MCF 10A (cell line): ENCODE data around the gene MELTF. TPM values are rescaled to one million over a fixed set of nuclear protein-coding genes. Genes with fewer than 3 reads are reported as not detected.

ENCODE experiments used
- BruUV-seq: library from RNA; stranded (reverse); fragments of 400-500 nt; replicated peaks from 2 replicates; lab custom pipeline; 2021; lab: Mats Ljungman, UMichigan
- CTCF ChIA-PET: fragments of 300-600 bp; sonication (Branson Sonifier 250); formaldehyde crosslinking; extraction: SDS; loops from one replicate; lab custom pipeline; 2021; ENCODE audit warnings: antibody characterized with exemption, inconsistent platforms; lab: Yijun Ruan, JAX
- POLR2A ChIA-PET: fragments of 300-600, 350-650 bp; sonication (Branson Sonifier 250); formaldehyde crosslinking; extraction: SDS; loops from one replicate; lab custom pipeline; 2020; ENCODE audit warnings: antibody characterized with exemption, inconsistent platforms; lab: Yijun Ruan, JAX
- DNase-seq: peaks from one replicate; pipeline ENCODE4 v3.0.0-alpha.2; 2018; ENCODE audit not compliant: unreplicated experiment
- H3K27ac Mint-ChIP-seq: one replicate; pipeline ENCODE4 v1.8.0; 2022; ENCODE audit warnings: mild to moderate bottlenecking, low read depth, mixed read lengths; ENCODE audit not compliant: unreplicated experiment
- H3K27me3 Mint-ChIP-seq: one replicate; pipeline ENCODE4 v1.8.0; 2022; ENCODE audit warnings: mixed read lengths; ENCODE audit not compliant: insufficient read depth, unreplicated experiment
- H3K36me3 Mint-ChIP-seq: one replicate; pipeline ENCODE4 v1.8.0; 2022; ENCODE audit warnings: mild to moderate bottlenecking, moderate library complexity, mixed read lengths; ENCODE audit not compliant: insufficient read depth, unreplicated experiment
- H3K4me1 Mint-ChIP-seq: one replicate; pipeline ENCODE4 v1.8.0; 2022; ENCODE audit warnings: mixed read lengths; ENCODE audit not compliant: insufficient read depth, unreplicated experiment
- H3K4me3 Mint-ChIP-seq: one replicate; pipeline ENCODE4 v1.8.0; 2022; ENCODE audit warnings: mild to moderate bottlenecking, moderate library complexity, mixed read lengths; ENCODE audit not compliant: unreplicated experiment
- H3K9me3 Mint-ChIP-seq: one replicate; pipeline ENCODE4 v1.8.0; 2022; ENCODE audit warnings: mixed read lengths; ENCODE audit not compliant: unreplicated experiment
- intact Hi-C: fragments of 100-400 bp; cut with micrococcal nuclease; formaldehyde crosslinking; loops from 2 replicates; pipeline ENCODE4 v1.14.1; 2022
- total RNA-seq: library from RNA; stranded (reverse); gene quantifications from 2 replicates; pipeline ENCODE4 v1.2.3, GENCODE V29; 2022
- TF ChIP-seq, protein P1 (sequence below): fragments of 200-600 bp; IDR thresholded peaks from one replicate; pipeline ENCODE4 v1.8.0; 2022; ENCODE audit warnings: antibody characterized with exemption, mild to moderate bottlenecking; ENCODE audit not compliant: unreplicated experiment

MELTF gene
- total RNA-seq, 1 experiment from 2014 or later = 9.1 TPM

DNA sequence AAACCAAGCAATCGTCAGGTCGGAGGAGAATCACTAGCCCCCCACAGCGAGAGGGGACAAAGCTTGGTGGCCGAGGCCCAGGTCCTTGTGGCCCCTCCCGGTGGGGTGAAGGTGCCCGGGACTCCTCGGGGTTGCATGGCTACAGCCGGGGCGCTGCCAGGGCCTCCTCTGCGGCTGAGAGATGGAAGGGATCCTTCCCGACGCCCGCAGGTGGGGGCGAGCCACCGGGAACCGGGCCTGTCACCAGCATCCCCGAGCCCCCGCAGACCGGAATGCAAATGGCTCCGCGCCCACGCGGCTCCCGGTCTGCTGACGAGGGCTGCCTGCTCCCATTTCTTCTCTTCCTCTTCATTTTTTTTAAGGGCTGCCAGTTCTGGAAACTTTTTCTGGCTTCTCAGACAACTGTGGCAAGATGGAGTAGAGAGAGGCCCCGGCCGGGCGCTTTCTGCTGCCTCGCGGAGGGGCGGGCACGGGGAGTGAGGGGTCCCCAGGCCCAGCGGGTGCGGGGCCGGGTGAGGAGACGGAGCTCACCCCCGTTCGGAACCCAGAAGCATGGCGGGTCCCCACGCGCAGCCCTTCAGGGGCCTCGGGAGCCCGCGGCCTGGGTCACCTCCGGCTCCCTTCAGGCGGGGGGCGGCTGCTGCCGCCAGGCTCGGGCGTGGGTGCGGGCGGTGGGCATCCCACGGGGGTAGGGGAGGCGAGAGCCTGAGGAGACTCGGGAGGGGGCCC, 27.5 kb downstream of the MELTF start:
- no peaks in the 10 kb centered on the region for H3K36me3 Mint-ChIP-seq
- no peaks in the 10 kb centered on the region for H3K27me3 Mint-ChIP-seq
- POLR2A ChIA-PET = interaction anchor here (1.7 kb wide), 1 partner anchor 60 kb away, joined by 6 read pairs; the partner anchor contains the start of gene NCBP2
- CTCF ChIA-PET = interaction anchor here (0.6 to 3.1 kb wide), 12 partner anchors 9 to 308 kb away, joined by 3 to 21 read pairs (median 4); partner anchors contain the start of gene MELTF
- H3K27ac Mint-ChIP-seq = no peak overlapping the region
- intact Hi-C loops = loop anchor here (1.0 to 10.0 kb wide), 3 partner anchors 27 to 513 kb away; partner anchors contain the start of gene MELTF
- H3K9me3 Mint-ChIP-seq = no peaks in the 10 kb centered on the region
- no peak for DNase-seq
- BruUV-seq = TSS peak; percentile 31
- TF ChIP-seq, protein P1, sequence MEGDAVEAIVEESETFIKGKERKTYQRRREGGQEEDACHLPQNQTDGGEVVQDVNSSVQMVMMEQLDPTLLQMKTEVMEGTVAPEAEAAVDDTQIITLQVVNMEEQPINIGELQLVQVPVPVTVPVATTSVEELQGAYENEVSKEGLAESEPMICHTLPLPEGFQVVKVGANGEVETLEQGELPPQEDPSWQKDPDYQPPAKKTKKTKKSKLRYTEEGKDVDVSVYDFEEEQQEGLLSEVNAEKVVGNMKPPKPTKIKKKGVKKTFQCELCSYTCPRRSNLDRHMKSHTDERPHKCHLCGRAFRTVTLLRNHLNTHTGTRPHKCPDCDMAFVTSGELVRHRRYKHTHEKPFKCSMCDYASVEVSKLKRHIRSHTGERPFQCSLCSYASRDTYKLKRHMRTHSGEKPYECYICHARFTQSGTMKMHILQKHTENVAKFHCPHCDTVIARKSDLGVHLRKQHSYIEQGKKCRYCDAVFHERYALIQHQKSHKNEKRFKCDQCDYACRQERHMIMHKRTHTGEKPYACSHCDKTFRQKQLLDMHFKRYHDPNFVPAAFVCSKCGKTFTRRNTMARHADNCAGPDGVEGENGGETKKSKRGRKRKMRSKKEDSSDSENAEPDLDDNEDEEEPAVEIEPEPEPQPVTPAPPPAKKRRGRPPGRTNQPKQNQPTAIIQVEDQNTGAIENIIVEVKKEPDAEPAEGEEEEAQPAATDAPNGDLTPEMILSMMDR = no peak
- peak overlapping the region; percentile 53 for H3K4me3 Mint-ChIP-seq
- peaks cover 10% of the 10 kb centered on the region for H3K4me1 Mint-ChIP-seq

GRCh38 chr3:197001106-197001971, 28.3 kb downstream of the MELTF start:
- Mint-ChIP-seq H3K27me3 (no peaks in the 10 kb centered on the region), H3K36me3 (no peaks in the 10 kb centered on the region), H3K27ac (no peak overlapping the region), H3K4me1 (peaks cover 16% of the 10 kb centered on the region), H3K9me3 (no peaks in the 10 kb centered on the region), H3K4me3 (peak overlapping the region; percentile 53)
- no TSS peak for BruUV-seq
- intact Hi-C loops = loop anchor here (10.0 kb wide), 1 partner anchor 513 kb away; no protein-coding TSS in a partner anchor
- TF ChIP-seq, protein P1 = no peak
- POLR2A ChIA-PET = no interaction called here
- no peak for DNase-seq
- CTCF ChIA-PET = interaction anchor here (0.6 to 1.5 kb wide), 7 partner anchors 12 to 309 kb away, joined by 3 to 5 read pairs (median 4); no protein-coding TSS in a partner anchor

- Mint-ChIP-seq H3K4me3 (no peak overlapping the region), H3K27me3 (no peaks in the 10 kb centered on the region), H3K27ac (no peak overlapping the region), H3K9me3 (no peaks in the 10 kb centered on the region), H3K36me3 (no peaks in the 10 kb centered on the region), H3K4me1 (peaks cover 16% of the 10 kb centered on the region)
- POLR2A ChIA-PET = no interaction called here
- intact Hi-C loops = loop anchor here (10.0 kb wide), 1 partner anchor 515 kb away; no protein-coding TSS in a partner anchor
- DNase-seq = no peak
- CTCF ChIA-PET = interaction anchor here (0.5 to 0.9 kb wide), 2 partner anchors 28 to 547 kb away, joined by 3 to 5 read pairs; no protein-coding TSS in a partner anchor
- BruUV-seq = no TSS peak
- TF ChIP-seq, protein P1 = no peak
Measured at GRCh38 chr3:197000211-197000610, 29.4 kb downstream of the MELTF start.
